RPMI8226 (cell line): ENCODE data around the gene HOXC6.

Experiments used
- DNase-seq: peaks from one replicate; pipeline ENCODE4 v3.0.0-alpha.2; 2015

HOXC6 gene

DNA sequence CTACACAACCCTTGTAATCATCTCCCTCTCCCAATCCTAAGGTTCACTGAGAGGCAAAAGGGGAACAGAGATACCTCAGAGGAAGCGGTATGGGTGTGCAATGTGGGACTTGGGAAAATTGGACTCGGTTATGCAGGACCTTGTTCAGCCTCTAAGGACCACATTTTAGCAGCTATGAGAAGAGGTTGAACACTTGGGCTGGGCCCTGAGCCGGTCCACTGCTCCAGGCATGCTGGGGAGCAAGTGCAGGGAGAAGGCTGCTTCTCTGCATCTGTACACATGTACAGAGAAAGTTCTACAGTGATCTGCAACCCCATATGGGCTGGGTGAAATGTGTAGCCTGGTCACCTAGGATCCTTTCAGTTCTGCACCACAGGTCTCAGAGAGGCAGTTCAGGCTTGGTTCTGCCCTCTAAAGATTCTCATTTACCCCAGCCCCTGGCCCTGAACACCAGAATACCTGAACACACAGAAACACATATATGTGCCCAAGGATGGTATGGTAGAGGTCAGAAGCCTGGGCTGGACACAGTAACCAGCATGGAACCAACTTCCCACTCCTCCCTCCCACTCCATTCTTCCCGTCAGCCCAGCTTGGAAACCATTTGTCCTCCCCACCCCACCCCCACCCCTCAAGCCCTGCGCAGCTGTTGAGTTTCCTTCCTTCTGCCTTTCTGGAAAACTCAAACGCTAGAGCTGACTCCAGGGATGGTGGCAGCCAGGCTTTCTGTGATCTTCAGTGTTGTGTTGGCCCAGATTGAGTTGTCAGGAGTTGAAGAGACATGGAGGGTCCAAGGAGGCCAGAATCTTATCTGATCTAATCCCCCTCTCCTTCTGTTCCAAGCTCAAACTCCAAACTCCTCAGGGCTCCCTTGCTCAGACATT is 15.0 kb downstream of the HOXC6 start:
- DNase-seq, result no peak

DNA sequence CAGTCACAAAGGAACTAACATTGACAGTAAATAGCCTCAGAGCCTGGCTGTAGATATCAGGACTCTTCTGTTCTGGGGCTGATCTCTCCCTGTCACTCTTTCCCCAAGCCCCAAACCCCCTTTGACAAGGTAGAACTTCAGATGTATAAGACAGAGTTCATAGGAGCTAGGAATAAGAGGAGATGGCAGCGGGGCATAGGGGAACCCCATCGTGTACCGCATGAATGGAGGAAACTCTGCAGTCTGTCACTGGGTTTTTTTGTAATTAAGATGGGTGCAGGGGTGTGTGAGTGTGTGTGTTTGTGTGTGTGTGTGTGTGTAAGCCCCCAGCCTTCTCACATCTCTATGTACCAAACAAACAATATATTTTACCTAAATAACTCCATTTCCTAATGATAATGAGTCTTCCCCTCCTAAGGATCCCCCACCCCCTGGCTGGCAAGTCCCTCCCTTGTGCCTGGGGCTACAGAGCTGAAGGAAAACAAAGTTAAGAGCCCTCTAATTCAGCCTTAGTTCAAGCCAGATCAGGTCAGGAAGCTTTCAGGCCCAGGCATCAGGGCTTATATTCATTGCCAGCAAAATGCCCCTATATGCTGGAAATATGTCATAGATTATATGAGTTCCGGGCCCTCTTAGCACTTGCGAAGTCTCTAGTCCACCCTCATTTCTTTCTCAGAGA is 16.3 kb downstream of the HOXC6 start:
- DNase-seq, result no peak

DNA sequence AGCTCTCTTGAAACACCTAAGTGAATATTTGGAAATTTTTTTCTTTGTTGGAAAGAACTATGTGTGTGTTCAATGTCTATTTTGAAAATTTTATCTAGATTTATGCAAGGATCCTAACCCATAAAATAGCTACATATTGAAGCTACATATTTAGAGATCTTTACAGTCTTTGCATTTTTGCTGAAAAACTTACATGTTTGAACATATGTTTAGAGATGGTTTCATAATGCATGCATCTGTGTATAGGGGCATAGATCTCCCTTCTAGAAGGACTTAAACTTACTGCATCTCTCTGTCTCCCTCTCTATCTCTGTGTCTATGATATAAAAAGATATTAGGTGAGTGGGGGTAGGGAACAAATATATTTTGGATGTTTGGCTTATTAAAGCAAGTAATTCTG is 17.2 kb downstream of the HOXC6 start:
- DNase-seq, result no peak

DNA sequence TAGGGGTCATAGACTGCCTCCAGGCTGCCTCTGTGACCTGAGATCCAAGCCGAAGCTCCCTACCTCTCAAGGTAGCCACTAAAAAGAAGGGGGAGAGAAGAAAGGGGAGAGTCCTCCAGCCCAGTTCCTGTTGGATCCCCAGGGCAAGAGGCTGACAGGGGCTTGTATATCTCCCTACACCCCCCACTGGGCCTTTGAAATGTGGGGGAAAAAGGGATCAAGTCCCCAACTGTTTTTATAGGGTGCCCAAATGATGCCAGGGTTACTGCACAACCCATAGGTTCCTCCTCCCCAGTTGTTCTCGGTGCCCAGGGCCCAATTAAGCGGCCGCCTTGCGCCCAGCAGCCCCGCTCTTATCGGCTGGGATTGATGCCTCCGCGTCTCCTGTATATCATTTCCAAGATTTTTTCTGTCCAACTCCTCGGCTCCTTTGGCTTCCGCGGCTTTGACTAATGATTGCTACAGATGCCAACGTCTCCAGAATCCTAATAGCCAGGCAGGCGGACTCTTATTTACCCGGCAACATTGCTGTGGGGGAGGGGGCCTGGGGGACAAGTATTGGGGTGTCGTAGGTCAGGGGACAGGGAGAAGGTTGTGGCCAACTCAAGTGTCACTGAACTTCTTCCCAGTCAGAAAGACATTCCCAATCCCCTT is 17.8 kb downstream of the HOXC6 start:
- DNase-seq, result no peak

DNA sequence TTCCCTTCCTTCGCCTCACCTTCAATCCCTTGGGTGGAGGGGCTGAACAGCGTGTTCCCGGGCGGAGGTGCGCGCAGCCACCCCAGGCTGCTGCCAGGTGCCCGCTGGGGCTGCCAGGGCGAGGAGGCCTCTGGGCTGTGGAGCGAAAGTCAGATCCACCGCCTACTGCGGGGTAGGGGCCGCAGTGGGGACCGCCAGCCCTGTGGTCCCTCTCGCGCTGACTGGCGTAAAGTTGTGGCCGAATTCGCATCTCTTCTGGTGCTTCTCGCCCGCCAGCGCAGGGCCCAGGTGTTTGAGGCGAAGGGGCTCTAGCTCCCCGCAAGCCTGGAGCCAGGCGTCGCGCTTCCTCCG is 18.5 kb downstream of the HOXC6 start:
- DNase-seq, result no peak

DNA sequence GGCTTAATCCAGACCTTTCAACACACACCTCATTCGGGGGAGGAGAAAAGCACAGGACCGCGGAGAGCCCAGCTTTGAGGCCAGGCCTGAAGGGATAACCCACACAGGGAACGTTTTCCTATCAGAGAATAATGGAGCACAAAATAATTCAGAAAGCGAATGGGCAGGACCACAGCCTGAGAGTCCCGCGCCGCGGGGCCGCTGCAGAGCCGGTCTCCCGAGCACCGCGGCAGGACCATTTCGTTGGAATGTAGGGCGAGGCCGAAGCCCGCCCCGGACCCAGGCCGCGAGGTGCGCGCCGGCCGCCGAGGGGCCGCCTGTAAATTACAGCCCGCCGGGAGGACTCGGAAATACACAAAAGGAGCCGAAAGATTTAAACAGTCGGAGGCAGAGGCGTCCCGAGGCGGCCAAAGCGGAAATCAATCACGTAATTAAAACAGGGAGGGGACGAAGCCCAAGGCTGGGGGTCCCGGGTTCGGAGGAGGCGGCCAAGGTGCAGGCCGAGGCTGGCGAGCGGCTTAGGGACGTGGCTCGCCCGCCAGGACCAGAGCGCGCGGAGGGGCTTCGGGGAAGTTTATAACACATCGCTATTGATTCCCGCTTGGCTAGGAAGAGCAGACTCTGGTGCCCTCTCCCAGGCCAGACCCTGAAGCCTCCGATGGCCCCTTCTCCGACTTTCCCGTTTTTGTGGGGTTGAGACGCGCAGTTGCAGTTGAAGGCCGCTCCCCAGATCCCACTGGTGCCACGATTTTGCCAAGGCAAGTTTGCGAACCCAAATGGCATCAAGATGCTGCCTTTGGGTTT is 19.1 kb downstream of the HOXC6 start:
- no peak for DNase-seq

DNA sequence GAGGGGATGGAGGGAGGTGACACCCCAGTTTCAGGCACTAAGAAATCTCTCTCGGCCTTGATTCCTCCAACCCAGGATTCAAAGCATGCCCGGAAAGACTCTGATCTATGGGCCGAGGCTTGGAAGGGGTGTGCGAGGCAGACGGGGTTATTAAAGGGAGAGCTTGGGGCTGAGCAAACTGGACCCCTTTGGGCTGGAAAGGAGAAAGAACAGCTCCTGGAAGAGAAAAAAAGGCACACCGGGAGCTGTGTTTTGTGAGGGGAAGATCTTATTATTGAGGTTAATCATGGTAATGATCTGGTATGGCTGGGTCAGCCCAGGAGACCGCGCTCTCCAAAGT is 19.7 kb downstream of the HOXC6 start:
- DNase-seq, result no peak

DNA sequence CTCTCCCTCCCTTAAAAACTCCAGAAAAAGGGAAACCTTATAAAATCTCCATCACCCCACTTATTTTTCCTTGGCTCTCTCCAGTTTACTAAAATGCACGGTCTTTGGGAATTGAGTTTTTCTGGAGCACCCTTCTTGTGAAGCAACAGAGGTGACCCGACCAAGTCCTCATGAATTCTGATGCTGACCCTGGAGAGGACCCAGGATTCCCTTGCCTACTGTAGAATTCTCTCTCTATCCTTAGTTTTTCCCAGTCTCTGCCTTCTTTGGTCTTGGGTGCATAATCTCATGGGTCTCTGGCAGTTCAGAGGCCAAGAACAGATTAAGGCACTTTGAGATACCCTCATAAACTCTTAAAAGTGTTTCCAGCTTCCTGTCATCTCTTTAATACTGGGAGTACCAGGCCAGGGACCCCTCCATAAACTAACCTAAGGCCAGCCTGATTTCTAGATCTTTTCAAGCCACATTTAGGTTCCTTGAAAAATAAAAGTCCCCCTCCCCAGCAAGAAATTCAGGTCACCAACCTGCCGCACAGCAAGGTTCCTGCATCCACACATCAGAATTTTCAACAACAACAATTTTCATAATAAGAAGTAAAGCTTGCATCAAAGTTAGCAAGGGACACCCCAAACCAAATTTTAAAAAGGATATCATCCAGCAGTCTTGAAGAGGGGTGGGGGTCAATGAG is 20.3 kb downstream of the HOXC6 start:
- no peak for DNase-seq

DNA sequence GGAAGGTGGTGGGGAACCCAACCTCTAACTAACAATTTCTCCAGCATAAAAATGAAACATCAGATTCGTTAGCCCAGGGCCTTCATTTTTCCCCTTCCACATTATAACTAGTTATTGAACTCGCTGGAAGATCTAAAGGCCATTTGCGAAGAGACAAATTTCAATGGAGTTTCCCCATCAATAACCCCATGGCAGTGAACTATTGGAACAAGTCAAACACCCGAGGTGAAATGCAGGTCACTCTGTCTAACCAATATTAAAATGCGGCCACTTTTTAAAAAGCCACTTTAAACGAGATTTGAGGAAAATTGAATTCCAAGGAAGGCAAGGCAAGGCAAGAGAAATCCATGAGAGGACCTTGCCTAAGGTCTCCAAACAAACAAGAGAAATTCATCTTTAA is 20.9 kb downstream of the HOXC6 start:
- DNase-seq, result no peak

DNA sequence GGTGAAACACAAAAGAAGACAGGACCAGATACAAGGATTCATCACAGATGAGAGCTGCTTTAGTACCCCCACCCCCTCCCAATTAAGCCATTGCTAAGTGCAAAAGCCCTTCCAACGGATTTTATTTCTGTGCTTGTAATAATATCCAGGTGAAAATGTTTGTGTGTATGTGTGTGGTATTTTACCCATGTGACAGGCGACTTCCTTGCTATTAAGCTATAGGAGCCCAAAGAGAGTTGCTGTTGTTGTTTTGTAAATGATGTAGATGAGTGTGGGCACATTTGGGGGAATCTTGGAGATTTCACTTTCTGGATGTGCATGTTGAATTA is 22.2 kb downstream of the HOXC6 start:
- DNase-seq, result no peak

DNA sequence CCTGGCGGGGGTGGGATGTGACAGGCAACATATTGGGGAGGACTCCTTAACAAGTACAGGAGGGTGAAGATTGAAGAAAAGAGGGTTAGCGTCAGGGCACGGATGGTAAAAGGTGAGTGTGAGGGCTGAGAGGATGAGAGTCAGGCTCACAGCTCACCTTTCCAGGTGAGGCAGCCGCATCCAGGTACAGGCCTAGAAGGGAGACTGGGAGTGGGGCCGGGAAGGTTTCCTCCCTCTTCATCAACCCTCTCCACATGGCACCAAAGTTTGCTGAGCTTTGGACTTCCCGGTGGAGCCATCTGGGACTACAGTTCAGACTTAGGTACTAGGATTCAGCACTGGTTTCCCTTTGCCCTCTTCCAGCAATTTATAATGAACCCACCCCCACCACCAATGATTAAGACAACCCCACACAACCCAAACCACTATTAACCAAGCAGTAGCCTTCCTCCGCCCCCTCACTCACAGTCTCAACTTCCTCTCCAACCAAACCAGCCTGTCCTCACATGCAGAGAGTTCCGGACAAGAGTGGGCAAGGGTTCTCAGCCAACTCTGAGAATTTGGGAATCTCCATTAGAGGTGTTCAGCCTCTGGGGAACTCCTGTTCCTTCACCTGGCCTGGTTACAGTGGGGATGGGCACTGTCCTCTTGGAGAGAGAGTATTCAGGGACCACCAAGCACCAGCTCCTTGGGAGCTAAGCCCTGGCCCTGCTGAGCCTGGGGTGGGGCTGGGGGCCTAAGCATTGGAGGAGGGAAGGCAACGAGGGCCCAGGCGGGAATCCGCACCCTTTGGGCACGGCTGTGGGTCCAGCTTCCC is 23.0 kb downstream of the HOXC6 start:
- DNase-seq, result no peak

DNA sequence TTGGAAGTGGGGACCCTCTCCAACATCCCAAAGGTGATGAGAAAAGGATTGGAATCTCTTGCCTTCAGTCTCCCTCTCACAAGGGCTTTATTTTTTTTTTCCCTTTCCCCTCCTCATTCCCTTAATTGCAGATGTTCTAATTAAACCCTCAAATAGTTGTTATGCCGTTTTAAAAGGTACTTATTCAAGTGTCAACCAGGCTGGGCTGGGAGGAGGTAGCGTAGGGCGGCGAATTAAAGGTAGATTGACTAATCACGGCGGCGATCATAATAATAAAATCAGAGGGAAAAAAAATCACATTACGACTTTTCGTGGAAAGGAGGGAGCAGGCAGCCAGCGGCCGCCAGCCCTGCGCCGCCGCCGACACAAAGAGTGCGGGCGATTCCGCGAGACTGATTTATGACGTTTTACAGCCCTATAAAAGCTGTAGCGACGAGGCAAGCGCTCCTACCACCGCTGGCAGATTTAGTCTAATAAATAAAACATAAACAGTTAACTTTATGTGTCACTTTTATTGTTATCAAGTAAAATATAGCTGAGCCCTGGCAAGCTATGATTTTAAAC is 23.7 kb downstream of the HOXC6 start:
- no peak for DNase-seq

DNA sequence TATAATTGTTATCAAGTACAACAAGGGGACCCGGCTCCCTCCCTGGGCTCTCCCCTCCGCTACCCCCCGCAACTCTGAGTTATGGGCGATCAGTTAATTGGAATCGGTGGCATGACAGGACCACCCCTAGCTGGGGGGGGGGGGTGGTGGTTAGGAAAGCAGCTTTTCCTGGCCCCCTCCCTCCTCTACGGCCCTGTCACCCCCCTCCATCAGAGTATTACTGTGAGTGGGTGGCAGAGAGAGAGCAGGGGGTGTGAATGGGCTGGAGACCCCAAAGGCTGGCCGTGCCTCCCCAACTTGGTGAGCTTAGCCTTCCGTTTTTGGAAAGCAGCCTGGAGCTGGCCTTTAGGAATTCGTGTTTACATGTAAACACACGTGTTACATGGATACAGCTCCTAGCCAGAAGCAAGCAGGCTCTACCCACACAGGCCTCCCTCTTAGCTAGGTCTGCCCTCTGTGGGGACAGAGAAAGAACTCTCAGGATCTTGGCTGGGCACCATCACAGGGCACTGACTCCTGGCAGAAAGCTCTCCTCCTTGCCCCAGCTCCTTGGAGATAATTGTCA is 24.3 kb downstream of the HOXC6 start:
- no peak for DNase-seq

DNA sequence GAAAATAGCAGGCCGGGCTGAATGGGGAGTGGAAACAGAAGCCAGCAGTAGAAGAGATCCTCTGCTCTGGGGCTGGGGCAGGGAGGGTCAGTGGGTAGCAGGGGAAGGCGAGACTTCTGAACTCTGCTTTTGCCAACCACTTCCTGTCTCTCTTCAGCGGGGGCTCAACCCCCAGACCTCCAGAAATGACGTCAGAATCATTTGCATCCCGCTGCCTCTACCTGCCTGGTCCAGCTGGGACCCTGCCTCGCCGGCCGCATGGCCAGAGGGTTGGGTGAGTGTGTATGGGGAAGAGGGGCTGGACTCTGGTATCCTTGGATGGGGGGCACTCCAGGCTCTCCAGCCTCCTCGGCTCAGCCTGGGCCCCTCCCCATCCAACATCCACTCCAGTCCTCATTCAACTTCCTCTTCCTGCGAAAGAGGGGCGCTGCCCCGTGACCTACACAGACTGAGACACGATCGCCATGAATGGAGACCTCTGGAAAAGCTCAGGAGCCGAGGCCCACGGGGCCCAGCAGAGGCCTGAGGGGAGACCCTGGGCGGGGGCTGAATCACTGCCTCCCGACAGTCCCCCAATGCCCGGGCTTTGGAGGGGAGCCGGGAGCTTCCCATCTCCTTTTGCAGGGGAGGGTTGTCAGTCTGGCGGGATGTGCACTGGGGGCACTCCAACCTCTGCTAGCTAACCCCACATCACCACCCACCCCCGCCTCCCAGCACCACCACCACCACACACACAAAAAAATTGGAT is 24.9 kb downstream of the HOXC6 start:
- no peak for DNase-seq

DNA sequence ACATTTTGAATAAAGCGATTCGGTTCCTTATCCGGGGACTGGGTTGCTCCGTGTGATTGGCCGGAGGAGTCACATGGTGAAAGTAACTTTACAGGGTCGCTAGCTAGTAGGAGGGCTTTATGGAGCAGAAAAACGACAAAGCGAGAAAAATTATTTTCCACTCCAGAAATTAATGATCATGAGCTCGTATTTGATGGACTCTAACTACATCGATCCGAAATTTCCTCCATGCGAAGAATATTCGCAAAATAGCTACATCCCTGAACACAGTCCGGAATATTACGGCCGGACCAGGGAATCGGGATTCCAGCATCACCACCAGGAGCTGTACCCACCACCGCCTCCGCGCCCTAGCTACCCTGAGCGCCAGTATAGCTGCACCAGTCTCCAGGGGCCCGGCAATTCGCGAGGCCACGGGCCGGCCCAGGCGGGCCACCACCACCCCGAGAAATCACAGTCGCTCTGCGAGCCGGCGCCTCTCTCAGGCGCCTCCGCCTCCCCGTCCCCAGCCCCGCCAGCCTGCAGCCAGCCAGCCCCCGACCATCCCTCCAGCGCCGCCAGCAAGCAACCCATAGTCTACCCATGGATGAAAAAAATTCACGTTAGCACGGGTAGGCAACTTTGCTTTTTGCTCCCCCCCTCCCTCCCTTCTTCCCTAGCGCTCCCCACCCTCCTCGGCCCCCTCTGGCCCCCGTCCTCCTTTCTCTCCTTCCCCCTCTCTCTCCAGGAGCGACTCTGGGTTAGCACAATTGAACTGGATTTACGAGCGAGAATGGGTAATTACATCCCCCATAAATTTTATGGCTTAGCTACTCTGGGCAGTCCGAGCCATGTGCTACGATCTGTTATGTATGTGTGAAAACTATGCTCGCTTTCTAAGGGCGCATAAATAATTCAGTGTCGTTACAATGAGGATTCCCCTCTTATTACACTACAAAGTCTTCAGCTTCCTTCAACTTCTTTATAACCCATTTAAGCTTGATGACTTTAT is 25.8 kb downstream of the HOXC6 start, which contains the start of gene HOXC4:
HOXC4 (plus strand) TSS at position 85 of the 991 bp plus-strand sequence; CDS start at position 173, 88 bp downstream.
- DNase-seq, result no peak

DNA sequence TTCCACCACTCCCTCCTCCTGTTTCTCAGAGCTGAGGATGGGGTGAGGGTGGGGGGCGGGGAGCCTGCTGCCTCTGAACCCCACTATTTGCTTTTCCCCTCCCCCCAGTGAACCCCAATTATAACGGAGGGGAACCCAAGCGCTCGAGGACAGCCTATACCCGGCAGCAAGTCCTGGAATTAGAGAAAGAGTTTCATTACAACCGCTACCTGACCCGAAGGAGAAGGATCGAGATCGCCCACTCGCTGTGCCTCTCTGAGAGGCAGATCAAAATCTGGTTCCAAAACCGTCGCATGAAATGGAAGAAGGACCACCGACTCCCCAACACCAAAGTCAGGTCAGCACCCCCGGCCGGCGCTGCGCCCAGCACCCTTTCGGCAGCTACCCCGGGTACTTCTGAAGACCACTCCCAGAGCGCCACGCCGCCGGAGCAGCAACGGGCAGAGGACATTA is 26.5 kb downstream of the HOXC6 start:
- DNase-seq, result no peak

DNA sequence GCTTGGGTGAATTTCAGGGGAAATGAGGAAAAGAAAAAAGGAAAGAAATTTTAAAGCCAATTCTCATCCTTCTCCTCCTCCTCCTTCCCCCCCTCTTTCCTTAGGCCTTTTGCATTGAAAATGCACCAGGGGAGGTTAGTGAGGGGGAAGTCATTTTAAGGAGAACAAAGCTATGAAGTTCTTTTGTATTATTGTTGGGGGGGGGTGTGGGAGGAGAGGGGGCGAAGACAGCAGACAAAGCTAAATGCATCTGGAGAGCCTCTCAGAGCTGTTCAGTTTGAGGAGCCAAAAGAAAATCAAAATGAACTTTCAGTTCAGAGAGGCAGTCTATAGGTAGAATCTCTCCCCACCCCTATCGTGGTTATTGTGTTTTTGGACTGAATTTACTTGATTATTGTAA is 27.3 kb downstream of the HOXC6 start:
- DNase-seq, result no peak

DNA sequence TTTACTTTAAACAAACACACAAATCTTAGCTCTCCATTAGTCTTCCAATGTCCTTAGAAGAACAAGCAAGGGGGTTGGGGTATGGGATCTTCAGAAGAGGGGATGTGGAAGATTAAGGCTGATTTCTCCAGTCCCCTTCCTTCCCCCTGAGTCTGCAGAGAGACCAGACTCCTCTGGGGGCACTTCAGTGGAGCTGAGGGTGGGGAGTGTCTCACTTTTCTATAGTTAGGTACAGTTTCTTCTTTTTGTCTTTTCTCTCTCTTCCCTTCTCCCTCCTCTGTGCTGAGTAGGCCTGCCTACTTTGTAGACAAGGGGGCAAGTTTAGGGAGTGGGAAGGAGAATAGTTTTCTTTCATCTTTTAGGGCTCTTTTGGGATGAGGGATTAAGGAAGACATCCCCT is 27.9 kb downstream of the HOXC6 start:
- no peak for DNase-seq
